Loucy (cell line): ENCODE measurements around the gene IP6K2.

Experiments
- CTCF ChIP-seq: fragments of 200-600 bp; sonication (generic); conservative IDR thresholded peaks from 2 replicates; pipeline ENCODE4 v1.5.1; 2014; ENCODE audit warnings: mild to moderate bottlenecking, antibody characterized with exemption, low read length
- EZH2phosphoT487 ChIP-seq: fragments of 200-600 bp; IDR thresholded peaks from 2 replicates; pipeline ENCODE4 v1.6.1; 2018; ENCODE audit warnings: antibody characterized with exemption, mild to moderate bottlenecking, moderate library complexity, borderline replicate concordance

GRCh38 chr3:48750856-48751255 lies 33.8 kb upstream of the IP6K2 start:
- TF ChIP-seq CTCF, result no peak
- no peak for TF ChIP-seq EZH2phosphoT487
